Measurements from ENCODE around the gene SMC1B.

DNA sequence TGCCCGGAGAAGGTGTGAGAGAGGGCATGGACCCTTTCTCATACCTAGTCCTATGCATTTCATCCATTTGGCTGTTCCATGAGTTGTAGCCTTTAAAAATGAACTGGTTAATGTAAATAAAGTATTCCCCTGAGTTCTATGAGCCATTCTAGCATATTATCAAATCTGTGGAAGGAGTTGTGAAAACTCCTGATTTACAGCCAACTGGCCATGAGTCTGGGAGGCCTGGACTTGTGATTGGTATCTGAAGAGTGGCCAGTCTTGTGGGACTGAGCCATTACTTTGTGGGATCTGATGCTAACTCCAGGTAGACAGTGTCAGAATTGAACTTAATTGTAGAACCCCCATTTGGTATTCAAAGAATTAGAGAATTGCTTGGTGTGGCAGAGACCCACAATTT lies 55.3 kb downstream of the SMC1B start:
- TF ChIP-seq, protein P1, sequence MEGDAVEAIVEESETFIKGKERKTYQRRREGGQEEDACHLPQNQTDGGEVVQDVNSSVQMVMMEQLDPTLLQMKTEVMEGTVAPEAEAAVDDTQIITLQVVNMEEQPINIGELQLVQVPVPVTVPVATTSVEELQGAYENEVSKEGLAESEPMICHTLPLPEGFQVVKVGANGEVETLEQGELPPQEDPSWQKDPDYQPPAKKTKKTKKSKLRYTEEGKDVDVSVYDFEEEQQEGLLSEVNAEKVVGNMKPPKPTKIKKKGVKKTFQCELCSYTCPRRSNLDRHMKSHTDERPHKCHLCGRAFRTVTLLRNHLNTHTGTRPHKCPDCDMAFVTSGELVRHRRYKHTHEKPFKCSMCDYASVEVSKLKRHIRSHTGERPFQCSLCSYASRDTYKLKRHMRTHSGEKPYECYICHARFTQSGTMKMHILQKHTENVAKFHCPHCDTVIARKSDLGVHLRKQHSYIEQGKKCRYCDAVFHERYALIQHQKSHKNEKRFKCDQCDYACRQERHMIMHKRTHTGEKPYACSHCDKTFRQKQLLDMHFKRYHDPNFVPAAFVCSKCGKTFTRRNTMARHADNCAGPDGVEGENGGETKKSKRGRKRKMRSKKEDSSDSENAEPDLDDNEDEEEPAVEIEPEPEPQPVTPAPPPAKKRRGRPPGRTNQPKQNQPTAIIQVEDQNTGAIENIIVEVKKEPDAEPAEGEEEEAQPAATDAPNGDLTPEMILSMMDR (conservative IDR thresholded peaks at IDR 0.05): no peak
- TF ChIP-seq EZH2 (IDR thresholded peaks at IDR 0.05; ENCODE audit: low read depth): no peak
